Thyroid gland (tissue), 4 donors: ENCODE measurements around the gene GH1. TPM values are rescaled to one million over a fixed set of nuclear protein-coding genes. Genes with fewer than 3 reads are reported as not detected.
"Not testable (repeated sequence)": the region's sequence is repeated elsewhere in the genome, so short reads cannot be mapped to it uniquely, and the experiment has no call there.

Experiments used
- DNase-seq, 2 donors: peaks; one replicate each; pipeline ENCODE4 v3.0.0-alpha.2; 2019
- H3K27ac ChIP-seq, 3 donors: fragments of 200-600 bp; sonication (generic); 1 replicate in 2 of 3; 2 replicates in 1 of 3; pipeline ENCODE4 v1.5.1; 2016 to 2019; ENCODE audit warnings: mild to moderate bottlenecking in 1 of 3, moderate library complexity in 1 of 3
- H3K27me3 ChIP-seq: fragments of 200-600 bp; sonication (generic); one replicate; pipeline ENCODE4 v1.5.1; 2019
- H3K36me3 ChIP-seq, 2 donors: fragments of 200-600 bp; sonication (generic); one replicate each; pipeline ENCODE4 v1.5.1; 2016 to 2019
- H3K4me1 ChIP-seq, 2 donors: fragments of 200-600 bp; sonication (generic); one replicate each; pipeline ENCODE4 v1.5.1; 2017 to 2019
- H3K4me3 ChIP-seq, 3 donors: fragments of 200-600 bp; sonication (generic); replicated peaks in 1 of 3; 1 replicate in 2 of 3; 2 replicates in 1 of 3; pipeline ENCODE4 v1.5.1; 2016; ENCODE audit warnings: mild to moderate bottlenecking in 1 of 3
- H3K9me3 ChIP-seq: fragments of 200-600 bp; sonication (generic); one replicate; pipeline ENCODE4 v1.5.1; 2017
- CTCF ChIP-seq, 6 experiments: fragments of 200-600 bp in 3 of 6; fragments of 450-650 bp in 3 of 6; sonication (generic) in 3 of 6; IDR thresholded peaks; one replicate each; pipeline ENCODE4 v1.5.1; 2016 to 2019; ENCODE audit warnings: antibody characterized with exemption in 6 of 6, mild to moderate bottlenecking in 2 of 6, inconsistent platforms in 1 of 6, moderate library complexity in 1 of 6
- POLR2A ChIP-seq, 2 donors: fragments of 450-650 bp; IDR thresholded peaks; one replicate each; pipeline ENCODE4 v1.6.1; 2017; ENCODE audit warnings: antibody characterized with exemption in 2 of 2, mild to moderate bottlenecking in 2 of 2, moderate library complexity in 1 of 2
- WGBS, 2 donors: methylation state at CpG; one replicate each; pipeline ENCODE4 v1.1.5; 2017; 5-methylcytosine and 5-hydroxymethylcytosine counted together
- intact Hi-C: fragments of 100-400 bp; cut with DNase I; formaldehyde crosslinking; loops from one replicate; pipeline ENCODE4 v1.15.1; 2023
- total RNA-seq, 4 donors: library from RNA; depleted of rRNA; stranded (reverse); fragments of >200 nt; gene quantifications; one replicate each; pipeline ENCODE4 v1.2.3, GENCODE V29; 2016

The GH1 gene
- total RNA-seq, 4 donors from 2014 or later = not detected

- H3K27me3 ChIP-seq, H3K4me1 ChIP-seq, intact Hi-C loops, H3K36me3 ChIP-seq, H3K4me3 ChIP-seq, DNase-seq, H3K9me3 ChIP-seq, H3K27ac ChIP-seq: not testable (repeated sequence)
- TF ChIP-seq CTCF (IDR thresholded peaks at IDR 0.05) = peak in 4 of 6 experiments; percentile 18 to 39 (median 28)
- WGBS, 2 donors = 27 to 34% methylated on average over 13 of the region's 13 CpGs
Measured at GRCh38 chr17:63889026-63889848, 29.4 kb downstream of the GH1 start.

GRCh38 chr17:63885119-63885518 lies 33.5 kb downstream of the GH1 start:
- H3K4me3 ChIP-seq, DNase-seq, H3K4me1 ChIP-seq, H3K36me3 ChIP-seq, H3K27me3 ChIP-seq, intact Hi-C loops, H3K27ac ChIP-seq, H3K9me3 ChIP-seq: not testable (repeated sequence)
- 90 to 93% methylated on average over 8 of the region's 11 CpGs for WGBS, 2 donors

- H3K4me1 ChIP-seq, H3K27ac ChIP-seq, intact Hi-C loops, H3K27me3 ChIP-seq, DNase-seq, H3K4me3 ChIP-seq, H3K36me3 ChIP-seq, H3K9me3 ChIP-seq: not testable (repeated sequence)
- WGBS, 2 donors = 75 to 86% methylated on average over 9 of the region's 9 CpGs
Measured at GRCh38 chr17:63882626-63883126, 36.0 kb downstream of the GH1 start.

GRCh38 chr17:63881935-63882601 lies 36.6 kb downstream of the GH1 start, which contains the start of gene GH2:
GH2 (minus strand) TSS chr17:63881944; CDS start chr17:63881801, 143 bp downstream.
- Histone ChIP-seq H3K36me3 (no peaks in the 10 kb centered on the region), H3K9me3 (no peaks in the 10 kb centered on the region), H3K4me1 (no peaks in the 10 kb centered on the region), H3K4me3 (no peak within 1 kb of the TSS), H3K27me3 (no peaks in the 10 kb centered on the region), H3K27ac (no peak within 1 kb of the TSS)
- no peak for TF ChIP-seq POLR2A (IDR thresholded peaks at IDR 0.05)
- peak; percentile 31 to 65 (median 38) for TF ChIP-seq CTCF (IDR thresholded peaks at IDR 0.05)
- DNase-seq = peak; percentile 45 to 53
- intact Hi-C loops = no loop called here
- WGBS, 2 donors = 44 to 59% methylated on average over 10 of the region's 15 CpGs

GRCh38 chr17:63881337-63881736 lies 37.3 kb downstream of the GH1 start:
- H3K27me3 ChIP-seq, H3K36me3 ChIP-seq, H3K27ac ChIP-seq, intact Hi-C loops, H3K4me1 ChIP-seq, H3K9me3 ChIP-seq, DNase-seq, H3K4me3 ChIP-seq: not testable (repeated sequence)
- WGBS, 2 donors = 62 to 66% methylated on average over 11 of the region's 11 CpGs

- H3K9me3 ChIP-seq = no peaks in the 10 kb centered on the region
- H3K4me3 ChIP-seq = no peak overlapping the region
- no peak for DNase-seq
- 79 to 86% methylated on average over 9 to 12 of the region's 12 CpGs for WGBS, 2 donors
- no peak for TF ChIP-seq POLR2A (IDR thresholded peaks at IDR 0.05)
- TF ChIP-seq CTCF (IDR thresholded peaks at IDR 0.05) = no peak
- intact Hi-C loops = no loop called here
- no peaks in the 10 kb centered on the region for H3K36me3 ChIP-seq
- H3K4me1 ChIP-seq = no peaks in the 10 kb centered on the region
- H3K27ac ChIP-seq = no peak overlapping the region
- no peaks in the 10 kb centered on the region for H3K27me3 ChIP-seq
Measured at GRCh38 chr17:63880706-63881105, 37.9 kb downstream of the GH1 start.

GRCh38 chr17:63878413-63878812 lies 40.2 kb downstream of the GH1 start:
- H3K4me3 ChIP-seq, H3K27ac ChIP-seq, H3K4me1 ChIP-seq, DNase-seq, H3K36me3 ChIP-seq, intact Hi-C loops, H3K9me3 ChIP-seq, H3K27me3 ChIP-seq: not testable (repeated sequence)
- 69 to 75% methylated on average over 9 of the region's 9 CpGs for WGBS, 2 donors

GRCh38 chr17:63874693-63875092 lies 43.9 kb downstream of the GH1 start:
- H3K36me3 ChIP-seq, H3K4me3 ChIP-seq, H3K27ac ChIP-seq, DNase-seq, H3K9me3 ChIP-seq, intact Hi-C loops, H3K4me1 ChIP-seq, H3K27me3 ChIP-seq: not testable (repeated sequence)
- WGBS, 2 donors = 77 to 81% methylated on average over 6 of the region's 6 CpGs

GRCh38 chr17:63874061-63874626 lies 44.5 kb downstream of the GH1 start:
- H3K27ac ChIP-seq, intact Hi-C loops, H3K9me3 ChIP-seq, H3K27me3 ChIP-seq, DNase-seq, H3K4me1 ChIP-seq, H3K4me3 ChIP-seq, H3K36me3 ChIP-seq: not testable (repeated sequence)
- WGBS, 2 donors = 71 to 86% methylated on average over 4 to 6 of the region's 8 CpGs
